Vagina (tissue), 2 donors: ENCODE data around the gene MPRIP.

Experiments
- POLR2A ChIP-seq, 2 donors: fragments of 450-650 bp; IDR thresholded peaks; one replicate each; pipeline ENCODE4 v1.6.1; 2017; ENCODE audit warnings: antibody characterized with exemption in 2 of 2, mild to moderate bottlenecking in 2 of 2, moderate library complexity in 2 of 2
- POLR2AphosphoS5 ChIP-seq, 2 donors: sonication (generic); formaldehyde crosslinking; IDR thresholded peaks; one replicate each; pipeline ENCODE4 v1.9.0; 2017; ENCODE audit warnings: antibody characterized with exemption in 2 of 2, mild to moderate bottlenecking in 2 of 2, low read depth in 1 of 2; ENCODE audit not compliant: insufficient read depth in 1 of 2
- TF ChIP-seq, protein P1 (sequence below), 3 experiments: fragments of 450-650 bp in 2 of 3; fragments of 200-600 bp in 1 of 3; sonication (generic) in 1 of 3; IDR thresholded peaks; one replicate each; pipeline ENCODE4 v1.5.1; 2017 to 2019; ENCODE audit warnings: antibody characterized with exemption in 3 of 3, mild to moderate bottlenecking in 2 of 3, moderate library complexity in 2 of 3

DNA sequence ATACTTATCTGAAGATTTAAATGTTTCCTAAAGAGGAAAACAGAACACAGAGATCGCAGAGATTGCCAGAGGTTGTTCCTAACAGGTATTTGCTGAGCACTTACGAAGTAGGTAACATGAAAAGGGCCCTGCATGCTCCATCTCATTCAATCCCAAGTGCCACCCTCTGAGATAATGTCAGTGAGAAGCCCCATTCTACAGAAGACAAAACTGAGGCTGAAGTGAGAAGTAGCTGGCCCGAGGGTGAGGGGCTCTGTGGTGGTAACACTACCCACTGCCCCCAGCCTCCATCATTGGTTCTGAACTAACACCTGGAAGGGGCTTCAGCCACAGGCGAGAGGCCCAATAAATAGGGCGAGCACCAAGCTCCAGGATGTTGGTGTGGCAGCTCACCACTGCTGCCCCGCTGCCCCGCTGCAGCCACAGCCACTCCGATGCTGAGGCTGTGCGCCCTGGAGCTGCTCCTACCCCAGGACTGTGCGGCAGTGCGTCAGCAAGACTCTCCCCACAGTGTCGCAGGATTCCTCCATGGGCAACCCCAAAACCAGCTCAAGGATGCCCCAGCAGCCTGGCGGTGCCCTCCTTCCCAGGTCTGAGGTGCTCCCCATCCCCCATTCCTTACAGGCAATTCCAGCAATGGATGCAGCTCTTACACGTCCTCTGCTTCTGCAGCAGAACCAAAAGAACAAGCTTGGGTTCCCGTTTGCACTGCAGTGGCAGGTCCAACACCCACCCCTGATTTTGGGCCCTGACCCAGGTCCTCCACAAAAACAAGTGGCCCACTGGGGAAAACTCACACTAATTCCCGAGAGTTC lies 184.4 kb downstream of the MPRIP start:
- TF ChIP-seq POLR2A (IDR thresholded peaks at IDR 0.05) (no peak), POLR2AphosphoS5 (IDR thresholded peaks at IDR 0.05; ENCODE audit: insufficient read depth in 1 of 2, low read depth in 1 of 2) (no peak)
- TF ChIP-seq, protein P1, sequence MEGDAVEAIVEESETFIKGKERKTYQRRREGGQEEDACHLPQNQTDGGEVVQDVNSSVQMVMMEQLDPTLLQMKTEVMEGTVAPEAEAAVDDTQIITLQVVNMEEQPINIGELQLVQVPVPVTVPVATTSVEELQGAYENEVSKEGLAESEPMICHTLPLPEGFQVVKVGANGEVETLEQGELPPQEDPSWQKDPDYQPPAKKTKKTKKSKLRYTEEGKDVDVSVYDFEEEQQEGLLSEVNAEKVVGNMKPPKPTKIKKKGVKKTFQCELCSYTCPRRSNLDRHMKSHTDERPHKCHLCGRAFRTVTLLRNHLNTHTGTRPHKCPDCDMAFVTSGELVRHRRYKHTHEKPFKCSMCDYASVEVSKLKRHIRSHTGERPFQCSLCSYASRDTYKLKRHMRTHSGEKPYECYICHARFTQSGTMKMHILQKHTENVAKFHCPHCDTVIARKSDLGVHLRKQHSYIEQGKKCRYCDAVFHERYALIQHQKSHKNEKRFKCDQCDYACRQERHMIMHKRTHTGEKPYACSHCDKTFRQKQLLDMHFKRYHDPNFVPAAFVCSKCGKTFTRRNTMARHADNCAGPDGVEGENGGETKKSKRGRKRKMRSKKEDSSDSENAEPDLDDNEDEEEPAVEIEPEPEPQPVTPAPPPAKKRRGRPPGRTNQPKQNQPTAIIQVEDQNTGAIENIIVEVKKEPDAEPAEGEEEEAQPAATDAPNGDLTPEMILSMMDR (IDR thresholded peaks at IDR 0.05): no peak
